Vagina (tissue), 2 donors: ENCODE data around the gene ZNF613.
"Not testable (repeated sequence)": the region's sequence is repeated elsewhere in the genome, so short reads cannot be mapped to it uniquely, and the experiment has no call there.

Source experiments
- CTCF ChIP-seq, 3 experiments: fragments of 450-650 bp in 2 of 3; fragments of 200-600 bp in 1 of 3; sonication (generic) in 1 of 3; IDR thresholded peaks; one replicate each; pipeline ENCODE4 v1.5.1; 2017 to 2019; ENCODE audit warnings: antibody characterized with exemption in 3 of 3, mild to moderate bottlenecking in 2 of 3, moderate library complexity in 2 of 3
- POLR2A ChIP-seq, 2 donors: fragments of 450-650 bp; IDR thresholded peaks; one replicate each; pipeline ENCODE4 v1.6.1; 2017; ENCODE audit warnings: antibody characterized with exemption in 2 of 2, mild to moderate bottlenecking in 2 of 2, moderate library complexity in 2 of 2
- POLR2AphosphoS5 ChIP-seq, 2 donors: sonication (generic); formaldehyde crosslinking; IDR thresholded peaks; one replicate each; pipeline ENCODE4 v1.9.0; 2017; ENCODE audit warnings: antibody characterized with exemption in 2 of 2, mild to moderate bottlenecking in 2 of 2, low read depth in 1 of 2; ENCODE audit not compliant: insufficient read depth in 1 of 2

GRCh38 chr19:51906108-51906507 is 21.2 kb upstream of the ZNF613 start:
- not testable (repeated sequence) for TF ChIP-seq CTCF (IDR thresholded peaks at IDR 0.05); POLR2AphosphoS5 (IDR thresholded peaks at IDR 0.05; ENCODE audit: insufficient read depth in 1 of 2, low read depth in 1 of 2); POLR2A (IDR thresholded peaks at IDR 0.05)
